Peyer's patch (tissue), 4 donors: ENCODE data around the gene ADGRE1. TPM values are rescaled to one million over a fixed set of nuclear protein-coding genes. Genes with fewer than 3 reads are reported as not detected.

ENCODE experiments used
- DNase-seq, 3 donors: peaks; one replicate each; pipeline ENCODE4 v3.0.0-alpha.2; 2017 to 2019
- H3K27ac ChIP-seq, 4 donors: fragments of 200-600 bp; sonication (generic); one replicate each; pipeline ENCODE4 v1.5.1; 2016 to 2019
- H3K27me3 ChIP-seq, 2 donors: fragments of 200-600 bp; sonication (generic); one replicate each; pipeline ENCODE4 v1.5.1; 2019
- H3K36me3 ChIP-seq, 3 donors: fragments of 200-600 bp; sonication (generic); one replicate each; pipeline ENCODE4 v1.5.1; 2016 to 2019
- H3K4me1 ChIP-seq, 4 donors: fragments of 200-600 bp; sonication (generic); one replicate each; pipeline ENCODE4 v1.5.1; 2016 to 2019
- H3K4me3 ChIP-seq, 4 donors: fragments of 200-600 bp; sonication (generic); 1 replicate in 3 of 4; 2 replicates in 1 of 4; pipeline ENCODE4 v1.5.1; 2016 to 2019; ENCODE audit warnings: mild to moderate bottlenecking in 1 of 4
- H3K9me3 ChIP-seq, 4 donors: fragments of 200-600 bp; sonication (generic); one replicate each; pipeline ENCODE4 v1.5.1; 2016 to 2019; ENCODE audit warnings: mild to moderate bottlenecking in 1 of 4
- CTCF ChIP-seq, 6 experiments: fragments of 450-650 bp in 4 of 6; fragments of 200-600 bp in 2 of 6; sonication (generic) in 1 of 6; IDR thresholded peaks; one replicate each; pipeline ENCODE4 v1.5.1; 2017 to 2019; ENCODE audit warnings: antibody characterized with exemption in 6 of 6, mild to moderate bottlenecking in 3 of 6, moderate library complexity in 1 of 6
- POLR2A ChIP-seq, 2 donors: fragments of 450-650 bp; IDR thresholded peaks; one replicate each; pipeline ENCODE4 v1.5.1; 2017; ENCODE audit warnings: antibody characterized with exemption in 2 of 2, mild to moderate bottlenecking in 2 of 2, moderate library complexity in 2 of 2
- total RNA-seq, 4 donors: library from RNA; depleted of rRNA; stranded (reverse); fragments of >200 nt; gene quantifications; one replicate each; pipeline ENCODE4 v1.1.0, GENCODE V29; 2016

The ADGRE1 gene
- total RNA-seq, 4 donors from 2014 or later = 1.7 TPM; not detected in 3

- H3K4me1 ChIP-seq = no peaks in the 10 kb centered on the region
- DNase-seq = no peak
- peaks cover 0 to 6% (median 0%) of the 10 kb centered on the region in 3 donors for H3K36me3 ChIP-seq
- no peak overlapping the region for H3K27ac ChIP-seq
- H3K9me3 ChIP-seq = no peaks in the 10 kb centered on the region
- H3K4me3 ChIP-seq = no peak overlapping the region
- TF ChIP-seq CTCF (IDR thresholded peaks at IDR 0.05) (no peak), POLR2A (IDR thresholded peaks at IDR 0.05) (no peak)
- no peaks in the 10 kb centered on the region for H3K27me3 ChIP-seq
Measured at GRCh38 chr19:6849876-6850275, 37.5 kb upstream of the ADGRE1 start.

GRCh38 chr19:6851359-6851758 lies 36.0 kb upstream of the ADGRE1 start:
- no peak for TF ChIP-seq POLR2A (IDR thresholded peaks at IDR 0.05)
- no peak for TF ChIP-seq CTCF (IDR thresholded peaks at IDR 0.05)
- H3K36me3 ChIP-seq = peaks cover 0 to 6% (median 0%) of the 10 kb centered on the region in 3 donors
- H3K4me1 ChIP-seq = no peaks in the 10 kb centered on the region
- no peak overlapping the region for H3K27ac ChIP-seq
- no peaks in the 10 kb centered on the region for H3K9me3 ChIP-seq
- no peak for DNase-seq
- no peaks in the 10 kb centered on the region for H3K27me3 ChIP-seq
- no peak overlapping the region for H3K4me3 ChIP-seq

- TF ChIP-seq POLR2A (IDR thresholded peaks at IDR 0.05) (no peak), CTCF (IDR thresholded peaks at IDR 0.05) (no peak)
- H3K36me3 ChIP-seq = peaks cover 0 to 6% (median 0%) of the 10 kb centered on the region in 3 donors
Measured at GRCh38 chr19:6852001-6852400, 35.4 kb upstream of the ADGRE1 start.

DNA sequence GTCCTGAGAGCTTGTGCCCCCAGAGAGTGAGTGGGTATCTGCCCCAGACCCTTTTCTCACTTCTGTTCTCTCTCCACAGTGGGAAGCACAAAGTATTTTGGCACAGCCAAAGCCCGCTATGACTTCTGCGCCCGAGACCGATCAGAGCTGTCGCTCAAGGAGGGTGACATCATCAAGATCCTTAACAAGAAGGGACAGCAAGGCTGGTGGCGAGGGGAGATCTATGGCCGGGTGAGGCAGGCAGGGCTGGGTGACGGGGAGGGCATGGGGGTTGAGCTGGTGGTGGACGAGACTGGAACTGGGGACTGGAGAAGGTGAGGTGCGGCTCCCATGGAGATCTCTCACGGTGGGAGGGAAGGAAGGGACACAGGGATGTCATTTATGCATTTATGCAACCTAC lies 33.5 kb upstream of the ADGRE1 start:
- no peaks in the 10 kb centered on the region for H3K4me1 ChIP-seq

More at GRCh38 chr19:6852001-6852400, 35.4 kb upstream of the ADGRE1 start:
- no peak overlapping the region for H3K4me3 ChIP-seq
- H3K9me3 ChIP-seq = no peaks in the 10 kb centered on the region
- no peak for DNase-seq
- H3K27me3 ChIP-seq = no peaks in the 10 kb centered on the region
- H3K27ac ChIP-seq = no peak overlapping the region
- no peaks in the 10 kb centered on the region for H3K4me1 ChIP-seq

GRCh38 chr19:6854758-6855157 lies 32.6 kb upstream of the ADGRE1 start:
- no peaks in the 10 kb centered on the region for H3K27me3 ChIP-seq
- no peak overlapping the region for H3K4me3 ChIP-seq
- H3K27ac ChIP-seq = no peak overlapping the region
- DNase-seq = no peak
- H3K9me3 ChIP-seq = no peaks in the 10 kb centered on the region
- no peaks in the 10 kb centered on the region for H3K4me1 ChIP-seq
- TF ChIP-seq POLR2A (IDR thresholded peaks at IDR 0.05) (no peak), CTCF (IDR thresholded peaks at IDR 0.05) (no peak)
- H3K36me3 ChIP-seq = peaks cover 0 to 6% (median 0%) of the 10 kb centered on the region in 3 donors

More for the DNA sequence above, 33.5 kb upstream of the ADGRE1 start:
- no peak for DNase-seq
- H3K36me3 ChIP-seq = peaks cover 0 to 6% (median 0%) of the 10 kb centered on the region in 3 donors
- H3K4me3 ChIP-seq = no peak overlapping the region
- no peak for TF ChIP-seq CTCF (IDR thresholded peaks at IDR 0.05)
- no peak for TF ChIP-seq POLR2A (IDR thresholded peaks at IDR 0.05)
- H3K9me3 ChIP-seq = no peaks in the 10 kb centered on the region
- no peak overlapping the region for H3K27ac ChIP-seq
- H3K27me3 ChIP-seq = no peaks in the 10 kb centered on the region
